GM13976 (cell line): ENCODE measurements around the gene GHR.

Experiments used
- DNase-seq: peaks from one replicate; pipeline ENCODE4 v3.0.0; 2012; ENCODE audit warnings: low spot score
- in situ Hi-C: fragments of 300-500 bp; cut with MboI; formaldehyde crosslinking; loops from one replicate; pipeline ENCODE4 v1.12.0; 2022; ENCODE audit warnings: low sequenced_read_pairs, mixed read lengths, inconsistent platforms; ENCODE audit not compliant: unreplicated experiment
- TF ChIP-seq, protein P1 (sequence below): IDR thresholded peaks from 2 replicates; pipeline ENCODE4 v1.5.1; 2012; ENCODE audit warnings: borderline replicate concordance, mild to moderate bottlenecking; ENCODE audit not compliant: insufficient read depth; ENCODE audit errors: extremely low read depth, missing control alignments, control extremely low read depth

Gene GHR

DNA sequence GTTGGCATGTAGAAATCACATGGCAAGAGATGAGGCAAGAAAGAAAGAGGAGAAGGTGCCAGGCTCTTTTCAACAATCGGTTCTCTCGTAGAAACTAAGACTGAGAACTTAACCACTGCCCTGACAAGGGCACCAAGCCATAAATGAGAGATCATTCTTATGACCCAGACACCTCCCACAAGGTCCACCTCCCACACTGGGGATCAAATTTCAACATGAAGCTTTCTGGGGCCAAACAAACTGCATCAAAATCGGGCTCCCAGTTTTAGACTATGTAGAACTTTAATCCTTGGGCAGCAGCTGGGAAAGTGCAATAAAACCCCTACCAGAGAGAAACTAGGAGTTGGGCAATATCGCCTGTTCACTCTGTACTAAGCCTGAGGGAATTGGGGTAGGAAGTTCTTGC, 183.2 kb downstream of the GHR start:
- DNase-seq: no peak
- in situ Hi-C loops: no loop called here
- TF ChIP-seq, protein P1, sequence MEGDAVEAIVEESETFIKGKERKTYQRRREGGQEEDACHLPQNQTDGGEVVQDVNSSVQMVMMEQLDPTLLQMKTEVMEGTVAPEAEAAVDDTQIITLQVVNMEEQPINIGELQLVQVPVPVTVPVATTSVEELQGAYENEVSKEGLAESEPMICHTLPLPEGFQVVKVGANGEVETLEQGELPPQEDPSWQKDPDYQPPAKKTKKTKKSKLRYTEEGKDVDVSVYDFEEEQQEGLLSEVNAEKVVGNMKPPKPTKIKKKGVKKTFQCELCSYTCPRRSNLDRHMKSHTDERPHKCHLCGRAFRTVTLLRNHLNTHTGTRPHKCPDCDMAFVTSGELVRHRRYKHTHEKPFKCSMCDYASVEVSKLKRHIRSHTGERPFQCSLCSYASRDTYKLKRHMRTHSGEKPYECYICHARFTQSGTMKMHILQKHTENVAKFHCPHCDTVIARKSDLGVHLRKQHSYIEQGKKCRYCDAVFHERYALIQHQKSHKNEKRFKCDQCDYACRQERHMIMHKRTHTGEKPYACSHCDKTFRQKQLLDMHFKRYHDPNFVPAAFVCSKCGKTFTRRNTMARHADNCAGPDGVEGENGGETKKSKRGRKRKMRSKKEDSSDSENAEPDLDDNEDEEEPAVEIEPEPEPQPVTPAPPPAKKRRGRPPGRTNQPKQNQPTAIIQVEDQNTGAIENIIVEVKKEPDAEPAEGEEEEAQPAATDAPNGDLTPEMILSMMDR: no peak

DNA sequence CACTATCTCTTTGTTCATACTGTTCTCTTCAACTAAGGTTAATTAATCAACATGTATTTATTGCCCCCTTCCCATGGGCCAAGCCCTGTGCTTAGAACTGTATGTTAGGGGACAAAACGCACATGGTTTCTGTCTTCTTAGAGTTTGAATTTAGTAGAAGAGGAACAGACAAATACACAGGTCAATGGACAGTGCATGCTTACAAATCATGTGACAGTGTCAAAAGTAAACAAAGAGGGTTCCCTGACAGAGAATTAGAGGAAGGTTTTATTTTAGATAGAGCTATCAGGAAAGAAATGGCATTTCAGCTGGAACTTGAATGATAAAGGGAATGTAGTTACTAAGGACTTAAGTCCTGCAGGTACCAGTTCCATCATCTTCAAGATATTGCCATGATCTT, 188.2 kb downstream of the GHR start:
- TF ChIP-seq, protein P1: no peak
- no peak for DNase-seq
- in situ Hi-C loops: no loop called here

DNA sequence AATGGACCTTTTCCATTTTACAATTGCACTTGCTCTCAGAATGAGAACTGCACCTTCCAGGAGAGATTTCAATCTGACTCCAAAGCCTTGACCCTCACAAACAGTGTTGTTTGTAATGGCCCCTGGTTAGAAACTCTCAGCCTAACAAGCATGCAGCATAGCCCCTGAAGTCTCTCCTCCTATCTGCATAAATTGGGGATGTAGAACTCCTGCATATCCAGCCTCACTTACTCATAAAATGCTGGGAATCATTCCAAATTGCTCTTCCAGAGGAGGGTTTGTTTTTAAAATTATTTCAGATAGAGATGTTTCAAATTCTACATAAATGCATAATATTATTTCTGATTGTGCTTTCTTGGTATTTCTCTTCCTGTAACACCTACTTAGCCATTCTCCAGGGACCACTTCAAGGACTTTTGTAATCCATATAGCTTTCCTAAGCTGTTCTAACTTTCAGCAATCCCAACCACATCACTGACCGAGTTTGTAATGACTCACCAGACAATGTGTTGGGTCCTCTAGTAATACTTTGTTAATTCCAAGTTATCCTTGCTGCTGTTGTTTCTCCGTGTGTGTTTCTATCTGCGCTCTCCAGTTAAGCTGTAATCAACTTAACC, 189.6 kb downstream of the GHR start:
- DNase-seq: no peak
- in situ Hi-C loops: no loop called here
- TF ChIP-seq, protein P1: no peak

DNA sequence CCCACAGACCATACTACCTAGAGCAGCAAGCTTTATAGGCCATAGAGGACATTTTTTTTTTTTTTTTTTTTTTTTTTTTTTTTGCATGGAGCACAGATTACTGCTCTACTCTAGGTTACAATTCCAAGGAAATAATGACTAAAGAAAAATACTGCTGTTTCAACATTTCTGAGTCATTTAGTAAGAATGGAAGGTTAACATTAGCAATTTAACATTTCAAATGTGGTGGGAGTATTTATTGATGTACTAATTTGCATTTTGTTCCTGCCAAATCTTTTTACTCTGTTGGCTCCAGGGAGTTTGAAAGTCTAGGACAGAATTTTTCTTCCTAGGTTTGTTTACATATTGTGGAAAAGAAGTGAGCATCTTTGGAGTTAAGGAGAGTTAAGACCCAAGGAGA, 191.3 kb downstream of the GHR start:
- no peak for DNase-seq
- in situ Hi-C loops: no loop called here
- TF ChIP-seq, protein P1: no peak

DNA sequence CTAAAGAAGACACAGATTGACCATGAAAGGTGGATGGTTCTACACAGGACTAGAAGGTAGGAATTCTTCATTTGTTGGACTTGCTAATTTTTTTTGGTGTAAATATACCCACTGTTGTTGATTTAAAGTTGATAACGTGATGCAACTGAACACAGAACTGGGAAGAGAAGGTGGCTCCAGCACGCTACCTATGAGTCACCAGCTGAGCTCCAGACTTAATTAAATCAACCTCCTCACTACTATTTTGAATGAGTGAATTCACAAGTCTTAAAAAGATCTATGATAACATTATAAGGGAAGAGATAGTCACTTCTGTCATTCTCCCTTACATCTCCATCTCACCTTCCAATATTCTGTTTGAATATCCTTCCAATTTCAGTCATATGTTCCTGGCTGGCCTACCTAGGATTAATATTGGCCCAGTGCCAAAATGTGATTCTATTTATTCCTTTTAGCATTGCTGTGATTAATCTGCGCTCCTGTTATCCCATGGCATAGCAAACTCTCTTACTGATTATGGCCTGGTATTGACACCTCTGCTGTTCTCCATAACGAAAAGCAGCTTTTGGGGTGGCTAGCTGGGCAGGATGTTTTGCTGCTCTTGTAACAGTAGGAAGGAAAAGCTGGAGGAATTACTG, 197.5 kb downstream of the GHR start:
- DNase-seq: no peak
- TF ChIP-seq, protein P1: no peak
- in situ Hi-C loops: no loop called here

DNA sequence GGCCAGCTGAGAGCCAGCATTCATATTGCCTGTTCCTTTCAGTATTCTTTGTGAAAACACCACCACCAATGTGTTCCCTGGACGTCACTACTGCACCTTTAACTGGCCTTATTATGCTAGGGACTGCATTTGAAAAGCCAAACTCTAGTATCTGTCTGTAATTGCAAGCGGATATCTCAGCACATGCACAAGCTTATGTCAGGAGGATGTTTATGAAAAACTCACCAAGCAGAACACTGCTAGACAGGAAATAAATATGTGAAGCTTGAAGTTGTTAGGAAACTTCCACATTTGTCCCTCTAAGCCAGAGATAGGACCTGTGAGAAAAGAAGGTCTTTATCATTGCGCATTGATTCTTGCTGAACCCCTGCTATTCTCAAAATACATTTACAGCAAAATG, 198.0 kb downstream of the GHR start:
- TF ChIP-seq, protein P1: no peak
- DNase-seq: no peak
- in situ Hi-C loops: no loop called here
